Measurements from ENCODE around the gene GALNT11.
"Not testable (repeated sequence)": the region's sequence is repeated elsewhere in the genome, so short reads cannot be mapped to it uniquely, and the experiment has no call there.

Gene GALNT11

DNA sequence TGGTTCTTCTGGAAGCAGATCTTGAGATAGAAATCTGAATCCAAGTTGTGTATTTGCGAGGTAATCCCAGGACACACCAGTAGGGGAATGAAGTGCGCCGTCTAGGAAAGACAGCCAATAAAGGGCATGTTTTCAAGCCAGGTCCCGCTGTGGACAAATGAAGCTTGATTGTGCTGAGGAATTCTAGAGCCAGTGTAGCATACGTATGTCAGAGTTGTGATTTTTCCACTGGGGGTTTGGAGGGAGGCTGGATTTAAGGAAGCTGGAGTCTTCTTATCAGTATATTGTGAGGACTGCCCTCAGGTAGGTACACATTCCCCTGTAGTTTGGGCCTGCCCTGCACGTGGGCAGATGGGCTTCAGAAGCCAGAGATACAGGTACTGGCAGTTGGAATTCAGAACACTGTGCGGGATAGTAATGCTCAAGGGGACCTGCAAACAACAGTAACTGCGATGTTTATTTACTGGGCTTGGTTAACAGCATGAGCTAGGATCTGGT lies 50.9 kb downstream of the GALNT11 start:
- no peak for DNase-seq (ENCODE audit: insufficient read length, low spot score)
- FAIRE-seq = no peak

DNA sequence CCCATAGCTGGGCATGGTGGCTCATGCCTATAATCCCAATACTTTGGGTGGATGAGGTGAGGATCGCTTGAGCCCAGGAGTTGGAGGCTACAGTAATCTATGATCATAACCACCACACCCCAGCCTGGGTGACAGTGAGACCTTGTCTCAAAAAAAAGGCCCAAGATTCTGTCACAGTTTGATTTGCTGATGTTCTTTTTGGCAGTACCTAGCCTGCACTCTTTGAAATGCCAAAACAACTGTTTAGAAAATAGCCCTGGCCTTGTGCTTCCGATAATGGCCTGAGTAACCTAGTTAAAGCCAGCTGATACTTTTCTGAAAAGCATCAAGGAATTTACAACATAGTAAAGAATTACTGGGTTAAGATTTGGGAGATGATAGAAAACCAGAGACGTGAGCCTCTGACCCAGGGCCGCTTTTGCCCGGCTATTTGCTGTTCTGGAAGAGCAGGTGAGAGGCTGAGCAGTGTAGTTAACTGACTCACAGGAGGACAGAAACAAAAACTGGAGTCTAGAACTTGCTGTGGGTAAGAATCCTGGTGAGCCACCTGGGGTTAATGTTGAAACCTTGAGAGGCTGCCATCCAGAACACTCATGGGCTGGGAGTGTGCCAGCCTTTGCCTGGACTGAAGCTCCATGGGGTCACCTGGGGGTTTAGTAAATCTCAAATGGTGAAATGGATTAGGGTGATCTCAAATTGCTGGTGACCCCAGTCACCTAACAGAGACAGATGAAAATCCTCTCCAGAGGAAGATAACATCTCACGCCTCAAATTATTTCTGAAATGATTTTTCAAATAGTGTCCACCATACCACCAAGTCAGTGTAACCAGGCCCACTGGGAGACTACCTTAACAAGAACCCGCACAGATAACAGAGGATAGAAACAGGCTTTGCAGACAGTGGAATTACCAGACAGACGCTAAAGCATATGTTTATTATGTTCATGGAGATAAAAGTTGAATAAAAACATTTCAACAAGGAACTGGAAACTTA lies 51.8 kb downstream of the GALNT11 start:
- TF ChIP-seq PAX5 (IDR thresholded peaks at IDR 0.05; ENCODE audit: insufficient read depth, low read length, severe bottlenecking) (no peak), SPI1 (IDR thresholded peaks at IDR 0.05; ENCODE audit: low read depth, low read length) (no peak), POU2F2 (IDR thresholded peaks at IDR 0.05; ENCODE audit: low read depth, low read length) (no peak), POLR2AphosphoS5 (IDR thresholded peaks at IDR 0.05; ENCODE audit: low read depth, low read length) (no peak), TAF1 (IDR thresholded peaks at IDR 0.05; ENCODE audit: low read depth, low read length) (no peak), POLR2A (IDR thresholded peaks at IDR 0.05; ENCODE audit: low read depth, low read length) (no peak)
- FAIRE-seq = no peak
- no peak for DNase-seq (ENCODE audit: insufficient read length, low spot score)

More for the DNA sequence above, 50.9 kb downstream of the GALNT11 start:
- TF ChIP-seq PAX5 (IDR thresholded peaks at IDR 0.05; ENCODE audit: insufficient read depth, low read length, severe bottlenecking) (no peak), SPI1 (IDR thresholded peaks at IDR 0.05; ENCODE audit: low read depth, low read length) (no peak), POLR2A (IDR thresholded peaks at IDR 0.05; ENCODE audit: low read depth, low read length) (no peak), TAF1 (IDR thresholded peaks at IDR 0.05; ENCODE audit: low read depth, low read length) (no peak), POU2F2 (IDR thresholded peaks at IDR 0.05; ENCODE audit: low read depth, low read length) (no peak), POLR2AphosphoS5 (IDR thresholded peaks at IDR 0.05; ENCODE audit: low read depth, low read length) (no peak)

DNA sequence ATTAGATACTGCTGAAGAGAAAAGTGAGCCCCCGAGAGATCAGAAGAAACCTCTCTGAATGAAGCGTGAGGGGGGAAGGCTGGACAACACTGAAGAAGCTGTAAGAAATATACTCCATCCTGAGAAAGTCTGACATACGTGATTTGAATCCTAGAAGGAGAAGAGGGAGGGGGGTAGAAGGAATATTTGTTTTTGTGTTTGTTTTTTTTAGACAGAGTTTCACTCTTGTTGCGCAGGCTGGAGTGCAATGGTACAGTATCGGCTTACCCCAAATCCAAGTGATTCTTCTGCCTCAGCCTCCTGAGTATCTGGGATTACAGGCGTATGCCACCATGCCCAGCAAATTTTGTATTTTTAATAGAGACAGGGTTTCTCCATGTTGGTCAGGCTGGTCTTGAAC lies 52.6 kb downstream of the GALNT11 start:
- DNase-seq (ENCODE audit: insufficient read length, low spot score) (no peak), FAIRE-seq (no peak)
- no peak for TF ChIP-seq POLR2AphosphoS5 (IDR thresholded peaks at IDR 0.05; ENCODE audit: low read depth, low read length)
- no peak for TF ChIP-seq TAF1 (IDR thresholded peaks at IDR 0.05; ENCODE audit: low read depth, low read length)
- TF ChIP-seq POLR2A (IDR thresholded peaks at IDR 0.05; ENCODE audit: low read depth, low read length) = no peak
- TF ChIP-seq PAX5 (IDR thresholded peaks at IDR 0.05; ENCODE audit: insufficient read depth, low read length, severe bottlenecking) = no peak
- no peak for TF ChIP-seq POU2F2 (IDR thresholded peaks at IDR 0.05; ENCODE audit: low read depth, low read length)
- TF ChIP-seq SPI1 (IDR thresholded peaks at IDR 0.05; ENCODE audit: low read depth, low read length) = no peak

DNA sequence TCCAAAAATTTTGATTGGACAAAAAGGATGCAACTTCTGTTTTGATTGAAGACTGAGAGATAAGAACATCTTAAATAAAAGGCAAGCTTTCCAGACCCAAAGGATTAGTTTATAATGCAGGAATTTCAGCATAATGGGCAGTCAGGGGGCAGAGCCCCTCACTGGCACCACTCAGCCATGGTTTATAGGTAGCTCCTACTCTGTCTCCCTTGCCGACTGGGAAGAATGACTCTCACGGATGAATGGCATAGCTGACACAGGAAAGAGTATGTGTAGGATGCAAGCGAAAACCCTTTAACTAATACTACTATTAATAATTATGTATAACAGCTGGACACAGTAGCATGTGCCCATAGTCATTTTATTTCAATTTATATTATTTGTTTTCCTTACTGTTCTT lies 53.3 kb downstream of the GALNT11 start:
- FAIRE-seq = no peak
- no peak for DNase-seq (ENCODE audit: insufficient read length, low spot score)
- no peak for TF ChIP-seq PAX5 (IDR thresholded peaks at IDR 0.05; ENCODE audit: insufficient read depth, low read length, severe bottlenecking)
- no peak for TF ChIP-seq POLR2AphosphoS5 (IDR thresholded peaks at IDR 0.05; ENCODE audit: low read depth, low read length)
- no peak for TF ChIP-seq SPI1 (IDR thresholded peaks at IDR 0.05; ENCODE audit: low read depth, low read length)
- no peak for TF ChIP-seq POLR2A (IDR thresholded peaks at IDR 0.05; ENCODE audit: low read depth, low read length)
- no peak for TF ChIP-seq TAF1 (IDR thresholded peaks at IDR 0.05; ENCODE audit: low read depth, low read length)
- no peak for TF ChIP-seq POU2F2 (IDR thresholded peaks at IDR 0.05; ENCODE audit: low read depth, low read length)

DNA sequence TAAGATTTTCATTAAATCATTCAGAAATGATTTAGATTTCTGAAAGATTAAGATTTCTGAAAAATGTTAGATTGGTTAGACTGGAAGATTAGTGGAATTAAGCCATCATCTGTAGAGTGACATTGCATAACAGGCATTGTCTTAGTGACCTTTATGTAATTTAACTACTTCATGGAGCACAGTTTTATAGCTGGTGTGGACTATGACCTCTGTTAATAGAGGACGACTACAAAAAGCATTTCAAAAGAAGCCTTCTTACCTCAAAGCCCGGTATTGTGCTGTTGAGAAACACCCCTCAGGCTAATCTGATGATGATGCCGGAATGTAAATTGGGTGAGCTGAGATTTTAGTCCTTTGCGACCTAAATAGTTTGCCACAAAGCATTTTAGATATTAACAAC lies 55.6 kb downstream of the GALNT11 start:
- TF ChIP-seq SPI1 (IDR thresholded peaks at IDR 0.05; ENCODE audit: low read depth, low read length) (no peak), POU2F2 (IDR thresholded peaks at IDR 0.05; ENCODE audit: low read depth, low read length) (no peak), PAX5 (IDR thresholded peaks at IDR 0.05; ENCODE audit: insufficient read depth, low read length, severe bottlenecking) (no peak), POLR2AphosphoS5 (IDR thresholded peaks at IDR 0.05; ENCODE audit: low read depth, low read length) (no peak), POLR2A (IDR thresholded peaks at IDR 0.05; ENCODE audit: low read depth, low read length) (no peak), TAF1 (IDR thresholded peaks at IDR 0.05; ENCODE audit: low read depth, low read length) (no peak)
- no peak for DNase-seq (ENCODE audit: insufficient read length, low spot score)
- no peak for FAIRE-seq

DNA sequence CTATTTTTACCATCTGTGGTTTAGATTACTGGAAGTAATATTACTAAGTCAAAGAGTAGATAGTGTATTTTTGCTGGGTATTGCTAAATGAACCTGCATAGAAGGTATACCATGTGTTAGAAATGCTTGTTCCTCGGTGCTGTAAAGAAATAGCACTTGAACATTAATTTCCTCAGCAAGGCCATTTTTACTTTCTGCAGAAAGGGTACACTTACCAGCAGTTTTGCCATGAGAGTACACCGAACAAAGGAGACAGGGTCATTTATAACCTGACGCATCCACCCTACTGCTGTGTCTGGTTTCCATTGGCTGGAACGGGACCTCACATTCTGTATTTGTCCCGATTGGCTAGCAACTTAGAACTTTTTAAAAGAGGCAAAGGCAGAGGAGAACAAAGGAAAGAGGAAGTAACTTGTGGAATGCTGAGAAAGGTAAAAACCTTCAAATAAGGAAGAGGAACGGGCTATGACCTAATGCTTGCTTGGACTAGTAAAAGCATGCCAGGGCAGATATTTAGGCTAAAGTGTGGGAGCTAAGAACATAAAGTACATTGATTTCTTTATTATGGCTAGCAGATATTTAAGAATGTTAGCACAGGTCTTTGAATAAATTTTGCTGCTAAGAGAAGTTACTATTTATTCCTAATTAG lies 56.7 kb downstream of the GALNT11 start:
- DNase-seq (ENCODE audit: insufficient read length, low spot score); FAIRE-seq: not testable (repeated sequence)

DNA sequence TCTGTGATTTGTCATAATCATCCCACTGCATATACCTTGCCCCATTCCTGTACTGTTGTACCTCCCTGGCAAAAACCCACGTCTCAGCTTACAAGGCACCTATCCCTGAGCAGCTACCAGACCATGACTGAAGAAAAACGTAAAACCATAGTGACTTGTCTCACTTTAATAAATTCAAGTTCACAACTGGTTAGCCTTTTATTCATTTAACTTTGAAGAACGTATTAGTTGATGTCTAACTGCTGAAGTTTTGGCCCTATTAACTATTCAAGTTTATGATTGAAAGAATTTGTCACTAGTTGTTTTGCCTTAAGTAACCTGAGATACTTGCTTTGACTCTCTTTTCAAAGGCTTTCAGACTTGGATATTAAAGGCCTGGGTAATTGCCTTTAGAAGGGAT lies 59.7 kb downstream of the GALNT11 start:
- DNase-seq (ENCODE audit: insufficient read length, low spot score) (no peak), FAIRE-seq (peak; percentile 26)
- TF ChIP-seq PAX5 (IDR thresholded peaks at IDR 0.05; ENCODE audit: insufficient read depth, low read length, severe bottlenecking) (no peak), POU2F2 (IDR thresholded peaks at IDR 0.05; ENCODE audit: low read depth, low read length) (no peak)

DNA sequence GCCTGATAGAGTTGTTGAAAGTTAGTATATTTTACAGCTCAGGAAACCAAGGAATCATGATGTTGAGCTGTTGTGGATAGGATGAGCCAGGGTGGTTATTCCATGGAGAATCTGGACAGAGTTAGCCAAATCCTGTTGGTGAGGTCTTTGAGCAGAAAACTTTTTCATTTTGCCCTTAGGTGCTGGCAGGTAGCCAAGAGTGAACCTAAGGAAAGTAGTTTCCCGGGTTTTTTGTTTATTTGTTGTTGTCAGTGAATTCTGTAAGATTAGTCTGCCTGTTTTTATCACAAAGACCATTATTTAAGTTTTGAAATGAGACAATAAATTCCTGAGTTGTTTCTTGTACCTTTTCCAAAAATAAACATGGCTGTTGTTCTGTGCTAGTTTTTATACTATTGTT lies 61.0 kb downstream of the GALNT11 start:
- FAIRE-seq = no peak
- DNase-seq (ENCODE audit: insufficient read length, low spot score) = no peak
- TF ChIP-seq SPI1 (IDR thresholded peaks at IDR 0.05; ENCODE audit: low read depth, low read length) = no peak
- TF ChIP-seq PAX5 (IDR thresholded peaks at IDR 0.05; ENCODE audit: insufficient read depth, low read length, severe bottlenecking) = no peak
- no peak for TF ChIP-seq POU2F2 (IDR thresholded peaks at IDR 0.05; ENCODE audit: low read depth, low read length)
- no peak for TF ChIP-seq POLR2AphosphoS5 (IDR thresholded peaks at IDR 0.05; ENCODE audit: low read depth, low read length)
- no peak for TF ChIP-seq TAF1 (IDR thresholded peaks at IDR 0.05; ENCODE audit: low read depth, low read length)
- no peak for TF ChIP-seq POLR2A (IDR thresholded peaks at IDR 0.05; ENCODE audit: low read depth, low read length)

DNA sequence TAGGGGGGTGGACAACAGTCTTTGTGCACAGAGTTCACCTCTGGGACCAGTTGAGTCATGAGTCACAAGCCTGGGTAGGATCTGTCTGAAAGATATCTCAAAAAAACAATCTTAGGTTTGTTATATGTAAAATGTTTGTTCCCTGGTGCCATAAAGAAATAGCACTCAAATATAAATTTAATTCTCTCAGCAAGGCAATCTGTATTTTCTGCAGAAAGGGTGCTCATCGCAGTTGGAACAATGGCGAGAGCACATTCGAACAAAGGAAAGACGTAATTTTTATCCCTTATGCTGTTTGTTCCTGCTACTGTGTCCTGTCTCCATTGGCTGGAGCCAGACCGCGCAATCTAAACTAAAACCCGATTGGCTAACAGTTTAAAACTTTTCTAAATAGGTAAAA lies 63.7 kb downstream of the GALNT11 start:
- DNase-seq (ENCODE audit: insufficient read length, low spot score) (no peak), FAIRE-seq (no peak)
- TF ChIP-seq TAF1 (IDR thresholded peaks at IDR 0.05; ENCODE audit: low read depth, low read length) (no peak), POLR2A (IDR thresholded peaks at IDR 0.05; ENCODE audit: low read depth, low read length) (no peak), SPI1 (IDR thresholded peaks at IDR 0.05; ENCODE audit: low read depth, low read length) (no peak), POLR2AphosphoS5 (IDR thresholded peaks at IDR 0.05; ENCODE audit: low read depth, low read length) (no peak), POU2F2 (IDR thresholded peaks at IDR 0.05; ENCODE audit: low read depth, low read length) (no peak), PAX5 (IDR thresholded peaks at IDR 0.05; ENCODE audit: insufficient read depth, low read length, severe bottlenecking) (no peak)

Data from GM12891 (cell line).